ENCODE data around the gene NUP160. TPM values are rescaled to one million over a fixed set of nuclear protein-coding genes. Genes with fewer than 3 reads are reported as not detected.

NUP160 gene
- total and polyA plus RNA-seq, 2 of the 8 experiments (the other 6 are each of a cell fraction or from before 2014, with no cell fraction given) = 44.6 to 100 TPM

DNA sequence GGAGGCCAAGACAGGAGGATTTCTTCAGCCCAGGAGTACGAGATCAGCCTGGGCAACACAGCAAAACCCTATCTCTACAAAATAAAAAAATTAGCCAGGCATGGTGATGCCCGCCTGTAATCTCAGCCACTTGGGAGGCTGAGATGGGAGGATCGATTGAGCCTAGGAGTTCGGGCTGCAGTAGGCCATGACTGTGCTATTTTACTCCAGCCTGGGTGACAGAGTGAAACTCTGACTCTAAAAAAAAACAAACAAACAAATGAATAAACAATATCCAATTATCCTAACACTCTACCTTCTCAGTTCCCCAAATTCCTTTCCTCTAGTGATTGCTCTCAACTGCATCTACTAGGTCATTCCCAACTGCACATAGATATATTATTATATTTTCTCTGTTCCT lies 5.4 kb downstream of the NUP160 start:
- H4K5ac ChIP-seq (ENCODE audit: insufficient read length, low read depth, low read length) = no peak overlapping the region
- peaks cover 4 to 20% of the 10 kb centered on the region in 2 experiments for H4K20me1 ChIP-seq (replicated peaks in 1 of 2; ENCODE audit: control insufficient read depth in 1 of 2, insufficient read depth in 2 of 2, low read length in 2 of 2)
- H2AK5ac ChIP-seq (ENCODE audit: low read depth, low read length) = no peak overlapping the region
- no peak overlapping the region for H2BK20ac ChIP-seq (ENCODE audit: low read length)
- no peak overlapping the region for H3K4me3 ChIP-seq (ENCODE audit: extremely low read depth in 1 of 4, insufficient read depth in 2 of 4, low read depth in 3 of 4, low read length in 4 of 4)
- DNase-seq (ENCODE audit: low read depth in 1 of 2, low spot score in 2 of 2) = no peak
- no peak for FAIRE-seq
- no peak overlapping the region for H3K56ac ChIP-seq (replicated peaks; ENCODE audit: insufficient read length, low read depth, low read length)
- no peak overlapping the region for H3K14ac ChIP-seq (ENCODE audit: insufficient read length)
- no peak overlapping the region for H4K8ac ChIP-seq (ENCODE audit: extremely low read depth, insufficient read depth, low read length)
- no peak overlapping the region for H4K91ac ChIP-seq (replicated peaks; ENCODE audit: insufficient read length, low read length)
- ChIA-PET POLR2A (ENCODE audit: partially characterized antibody) (interaction anchor here (0.6 to 2.2 kb wide), 5 partner anchors 8 to 103 kb away, joined by 3 to 9 read pairs (median 3); no protein-coding TSS in a partner anchor), CTCF (ENCODE audit: partially characterized antibody) (no interaction called here)
- no peak overlapping the region for H3K18ac ChIP-seq (ENCODE audit: extremely low read depth, low read length)
- no peak overlapping the region for H3K4ac ChIP-seq (replicated peaks; ENCODE audit: insufficient read length, low read depth, low read length)
- H2BK5ac ChIP-seq (ENCODE audit: low read depth, low read length) = no peak overlapping the region
- no peak overlapping the region for H3K9ac ChIP-seq (replicated peaks in 1 of 4; ENCODE audit: extremely low read depth in 1 of 4, low read depth in 3 of 4, low read length in 3 of 4)
- no peak overlapping the region for H3K23ac ChIP-seq (ENCODE audit: insufficient read length)
- no peak for TF ChIP-seq JUN (IDR thresholded peaks at IDR 0.05; ENCODE audit: low read depth, low read length)
- TF ChIP-seq ZNF274 (IDR thresholded peaks at IDR 0.05; ENCODE audit: borderline replicate concordance, extremely low read depth, low read length) = no peak
- no peak for TF ChIP-seq BRCA1 (IDR thresholded peaks at IDR 0.05; ENCODE audit: low read depth, low read length)
- TF ChIP-seq EP300 (IDR thresholded peaks at IDR 0.05; ENCODE audit: borderline replicate concordance in 1 of 2, low read depth in 2 of 2, low read length in 2 of 2) = no peak
- no peak for TF ChIP-seq CEBPB (IDR thresholded peaks at IDR 0.05; ENCODE audit: low read depth, low read length)
- no peak overlapping the region for H2BK15ac ChIP-seq (ENCODE audit: low read length)
- H3K79me1 ChIP-seq (ENCODE audit: low read depth, low read length) = peaks cover 13% of the 10 kb centered on the region; the same call in 1 of the 2 replicates
- H3K36me3 ChIP-seq (ENCODE audit: control insufficient read depth in 2 of 4, insufficient read depth in 4 of 4, low read length in 3 of 4) = peaks cover 27 to 75% (median 65%) of the 10 kb centered on the region in 4 experiments
- H3K9me3 ChIP-seq (ENCODE audit: insufficient read depth in 2 of 2, low read depth in 1 of 2, low read length in 1 of 2) = no peaks in the 10 kb centered on the region
- H2BK120ac ChIP-seq (replicated peaks; ENCODE audit: low read depth, low read length) = no peak overlapping the region
- H3K4me2 ChIP-seq (ENCODE audit: insufficient read depth in 1 of 2, low read depth in 2 of 2, low read length in 2 of 2) = no peak overlapping the region
- WGBS, 2 experiments (ENCODE audit: extremely low coverage in 1 of 2, insufficient coverage in 1 of 2, insufficient read length in 1 of 2, insufficient replicate concordance in 2 of 2, low coverage in 1 of 2, low lambda C conversion rate in 2 of 2, missing lambda C conversion rate in 1 of 2) = 98% methylated on average over 4 of the region's 4 CpGs; no CpG with 5 or more reads in 1 of the 2 experiments
- no peak overlapping the region for H2AFZ ChIP-seq (ENCODE audit: low read length)
- no peaks in the 10 kb centered on the region for H3K27me3 ChIP-seq (replicated peaks in 1 of 4; ENCODE audit: control insufficient read depth in 3 of 4, extremely low read depth in 1 of 4, insufficient read depth in 3 of 4, low read length in 3 of 4)
- H3K79me2 ChIP-seq (ENCODE audit: control insufficient read depth in 1 of 2, insufficient read depth in 2 of 2, low read length in 2 of 2) = peaks cover 9 to 60% of the 10 kb centered on the region in 2 experiments
- peaks cover 4% of the 10 kb centered on the region for H3K23me2 ChIP-seq (ENCODE audit: low read depth, low read length)
- no peak overlapping the region for H3K27ac ChIP-seq (ENCODE audit: low read depth, low read length)
- peaks cover 0 to 4% (median 1%) of the 10 kb centered on the region in 4 experiments; a peak in 2 of 7 replicates for H3K4me1 ChIP-seq (replicated peaks in 1 of 4; ENCODE audit: control insufficient read depth in 3 of 4, insufficient read depth in 4 of 4, low read length in 3 of 4)
- no peak overlapping the region for H2BK12ac ChIP-seq (ENCODE audit: low read depth, low read length)
